Stimulated activated naive CD8-positive, alpha-beta T cell treated with anti-CD3 and anti-CD28 coated beads, Interleukin-15, amount 100 ng/mL, for 72 hours (primary cell): Measurements from ENCODE around the gene PANK4.

Experiments used
- ATAC-seq: fragments of 150-1000 bp; cut with Tn5 transposase; 2 replicates; pipeline ENCODE4 v1.10.0; 2021; ENCODE audit warnings: mild to moderate bottlenecking, moderate library complexity
- DNase-seq, 2 donors: peaks; one replicate each; pipeline ENCODE4 v3.0.0; 2021 to 2022
- H3K27ac Mint-ChIP-seq, 2 donors: one replicate each; pipeline ENCODE4 v1.8.0; 2022; ENCODE audit warnings: mild to moderate bottlenecking in 2 of 2, mixed read lengths in 2 of 2, moderate library complexity in 2 of 2
- H3K27me3 Mint-ChIP-seq: one replicate; pipeline ENCODE4 v1.8.0; 2022; ENCODE audit warnings: mixed read lengths
- H3K4me1 Mint-ChIP-seq: one replicate; pipeline ENCODE4 v1.8.0; 2022; ENCODE audit warnings: mild to moderate bottlenecking, mixed read lengths
- H3K4me3 Mint-ChIP-seq, 2 donors: one replicate each; pipeline ENCODE4 v1.8.0; 2022; ENCODE audit warnings: mild to moderate bottlenecking in 2 of 2, mixed read lengths in 2 of 2, moderate library complexity in 1 of 2
- H3K9me3 Mint-ChIP-seq, 2 donors: one replicate each; pipeline ENCODE4 v1.8.0; 2022; ENCODE audit warnings: mixed read lengths in 2 of 2

The PANK4 gene

GRCh38 chr1:2561898-2562895 lies 35.8 kb upstream of the PANK4 start:
- no peak for DNase-seq
- Mint-ChIP-seq H3K27ac (peak overlapping the region in 1 of 2 donors; percentile 34), H3K27me3 (no peaks in the 10 kb centered on the region), H3K4me1 (peaks cover 76% of the 10 kb centered on the region), H3K4me3 (no peak overlapping the region), H3K9me3 (no peaks in the 10 kb centered on the region)
- ATAC-seq, result peak; percentile 56

- H3K4me1 Mint-ChIP-seq, result peaks cover 78% of the 10 kb centered on the region
- H3K27me3 Mint-ChIP-seq, result no peaks in the 10 kb centered on the region
- no peak for DNase-seq
- no peak overlapping the region for H3K4me3 Mint-ChIP-seq
- no peaks in the 10 kb centered on the region for H3K9me3 Mint-ChIP-seq
- H3K27ac Mint-ChIP-seq, result no peak overlapping the region
- no peak for ATAC-seq
These were observed 35.0 kb upstream of the PANK4 start for GRCh38 chr1:2561446-2561845.

- Mint-ChIP-seq H3K4me3 (no peak overlapping the region), H3K9me3 (no peaks in the 10 kb centered on the region), H3K27me3 (no peaks in the 10 kb centered on the region), H3K27ac (no peak overlapping the region), H3K4me1 (peaks cover 74% of the 10 kb centered on the region)
- ATAC-seq (no peak), DNase-seq (no peak)
These were observed 34.1 kb upstream of the PANK4 start for GRCh38 chr1:2560299-2561073.

- Mint-ChIP-seq H3K9me3 (no peaks in the 10 kb centered on the region), H3K27me3 (no peaks in the 10 kb centered on the region), H3K4me3 (peak overlapping the region in 1 of 2 donors; percentile 33), H3K4me1 (peaks cover 74% of the 10 kb centered on the region), H3K27ac (peak overlapping the region; percentile 42 to 69)
- no peak for ATAC-seq
- no peak for DNase-seq
These were observed 33.3 kb upstream of the PANK4 start for GRCh38 chr1:2559509-2560298.

DNA sequence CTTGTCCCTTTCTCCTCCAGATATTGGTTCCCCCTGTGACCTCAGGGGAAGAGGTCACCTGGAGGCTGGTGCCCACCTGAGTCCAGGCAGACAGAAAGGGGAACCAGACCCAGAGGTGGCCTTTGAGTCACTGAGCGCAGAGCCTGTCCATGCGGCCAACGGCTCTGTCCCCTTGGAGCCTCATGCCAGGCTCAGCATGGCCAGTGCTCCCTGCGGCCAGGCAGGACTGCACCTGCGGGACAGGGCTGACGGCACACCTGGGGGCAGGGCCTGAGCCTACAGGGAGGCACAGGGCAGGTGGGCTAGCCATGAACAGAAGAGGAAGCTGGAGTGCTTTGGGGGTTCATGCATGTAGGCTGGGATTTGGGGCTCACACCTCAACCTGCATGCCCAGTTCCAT lies 32.5 kb upstream of the PANK4 start:
- no peak for DNase-seq
- no peak for ATAC-seq
- Mint-ChIP-seq H3K4me1 (peaks cover 74% of the 10 kb centered on the region), H3K27me3 (no peaks in the 10 kb centered on the region), H3K9me3 (no peaks in the 10 kb centered on the region), H3K4me3 (peak overlapping the region; percentile 48 to 69), H3K27ac (peak overlapping the region in 1 of 2 donors; percentile 80)

DNA sequence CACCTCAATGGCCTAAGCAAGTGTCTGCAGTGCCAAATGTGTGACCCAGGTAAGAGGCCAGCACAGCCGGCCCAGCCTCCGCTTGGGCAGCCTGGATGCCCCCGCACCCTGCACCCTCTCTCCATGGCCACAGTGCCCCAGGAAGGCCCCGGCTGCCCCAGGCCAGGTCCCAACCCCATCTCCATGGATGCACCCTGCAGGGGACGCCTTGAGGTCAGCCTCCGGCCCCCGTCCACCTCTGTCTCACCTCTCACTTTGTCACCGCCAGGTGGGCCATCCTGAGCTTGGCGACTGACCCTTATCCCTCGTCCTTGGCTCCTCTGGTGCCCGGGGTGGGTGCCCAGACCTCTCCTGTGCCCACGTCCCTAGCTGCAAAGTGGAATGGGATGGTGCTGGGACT lies 32.0 kb upstream of the PANK4 start:
- ATAC-seq, result no peak
- H3K4me1 Mint-ChIP-seq, result peaks cover 73% of the 10 kb centered on the region

GRCh38 chr1:2557482-2558400 lies 31.3 kb upstream of the PANK4 start:
- DNase-seq (no peak), ATAC-seq (no peak)
- no peaks in the 10 kb centered on the region for H3K27me3 Mint-ChIP-seq
- H3K4me1 Mint-ChIP-seq, result peaks cover 72% of the 10 kb centered on the region
- H3K27ac Mint-ChIP-seq, result peak overlapping the region; percentile 92 to 98
- no peaks in the 10 kb centered on the region for H3K9me3 Mint-ChIP-seq
- peak overlapping the region; percentile 86 to 93 for H3K4me3 Mint-ChIP-seq

More for the DNA sequence above, 32.0 kb upstream of the PANK4 start:
- Mint-ChIP-seq H3K27ac (peak overlapping the region; percentile 58 to 80), H3K9me3 (no peaks in the 10 kb centered on the region), H3K27me3 (no peaks in the 10 kb centered on the region), H3K4me3 (peak overlapping the region; percentile 62 to 93)
- DNase-seq, result no peak

DNA sequence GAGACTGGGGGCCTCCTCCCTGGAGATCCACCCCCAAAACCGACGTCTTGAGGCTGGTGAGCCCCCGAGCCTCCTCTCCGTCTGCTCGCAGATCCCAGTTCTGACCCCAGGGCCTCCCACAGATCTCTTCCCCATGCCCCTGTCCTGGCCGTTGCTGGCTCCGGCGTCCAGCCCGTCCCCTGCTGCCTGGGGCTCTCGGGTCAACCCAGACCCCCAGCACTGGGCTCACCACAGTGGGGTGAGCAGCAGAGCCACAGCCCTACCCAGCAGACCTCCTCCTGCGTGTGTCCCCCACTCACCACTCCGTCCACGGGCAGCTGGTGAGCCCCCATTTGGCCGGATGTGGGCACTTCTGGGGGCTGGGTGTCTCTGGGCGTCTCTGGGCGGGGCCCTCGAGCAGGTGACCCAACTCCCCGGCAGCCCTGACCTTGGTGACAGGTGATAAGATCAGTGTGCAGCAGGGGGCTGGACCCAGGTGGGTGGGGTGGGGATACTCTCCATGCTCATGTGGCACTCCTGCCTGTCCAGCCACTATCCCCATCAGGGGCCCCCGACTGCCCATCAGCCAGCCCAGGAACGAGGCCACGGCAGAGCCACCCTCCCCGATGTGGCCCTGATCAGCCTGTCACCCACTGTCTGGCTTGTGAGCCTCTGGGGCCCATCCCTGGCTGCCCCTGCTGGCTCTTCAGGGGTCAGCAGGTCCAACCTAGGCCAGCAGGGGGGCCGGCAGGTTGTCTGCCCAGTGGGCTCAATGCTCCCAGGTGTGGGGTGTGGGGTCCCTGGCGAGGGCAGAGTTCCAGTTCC lies 30.5 kb upstream of the PANK4 start:
- H3K9me3 Mint-ChIP-seq, result no peaks in the 10 kb centered on the region
- H3K27ac Mint-ChIP-seq, result peak overlapping the region; percentile 93 to 98
- peak overlapping the region; percentile 86 to 93 for H3K4me3 Mint-ChIP-seq
- ATAC-seq, result peak; percentile 3
- peak in 1 of 2 donors; percentile 62 for DNase-seq
- H3K27me3 Mint-ChIP-seq, result no peaks in the 10 kb centered on the region
- H3K4me1 Mint-ChIP-seq, result peaks cover 70% of the 10 kb centered on the region

DNA sequence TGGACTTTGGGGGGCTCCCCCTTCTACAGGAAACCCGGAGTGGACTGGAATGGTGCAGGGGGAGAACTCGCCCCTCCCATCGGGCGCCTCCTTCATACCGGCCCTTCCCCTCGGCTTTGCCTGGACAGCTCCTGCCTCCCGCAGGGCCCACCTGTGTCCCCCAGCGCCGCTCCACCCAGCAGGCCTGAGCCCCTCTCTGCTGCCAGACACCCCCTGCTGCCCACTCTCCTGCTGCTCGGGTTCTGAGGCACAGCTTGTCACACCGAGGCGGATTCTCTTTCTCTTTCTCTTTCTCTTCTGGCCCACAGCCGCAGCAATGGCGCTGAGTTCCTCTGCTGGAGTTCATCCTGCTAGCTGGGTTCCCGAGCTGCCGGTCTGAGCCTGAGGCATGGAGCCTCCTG lies 29.9 kb upstream of the PANK4 start, which contains the start of gene TNFRSF14:
TSS of gene TNFRSF14 (plus strand) at position 95 of the 401 bp plus-strand sequence. CDS start at position 389, 294 bp downstream.
- ATAC-seq (peak; percentile 73), DNase-seq (peak; percentile 76 to 85)
- Mint-ChIP-seq H3K27ac (peak within 1 kb of the TSS; percentile 93 to 98), H3K4me1 (peaks cover 65% of the 10 kb centered on the region), H3K27me3 (no peaks in the 10 kb centered on the region), H3K4me3 (peak within 1 kb of the TSS; percentile 86 to 93), H3K9me3 (no peaks in the 10 kb centered on the region)

- ATAC-seq, result peak; percentile 80
- no peaks in the 10 kb centered on the region for H3K27me3 Mint-ChIP-seq
- peaks cover 65% of the 10 kb centered on the region for H3K4me1 Mint-ChIP-seq
- peak; percentile 85 to 92 for DNase-seq
- peak overlapping the region; percentile 93 to 98 for H3K27ac Mint-ChIP-seq
- peak overlapping the region; percentile 86 to 93 for H3K4me3 Mint-ChIP-seq
- no peaks in the 10 kb centered on the region for H3K9me3 Mint-ChIP-seq
These were observed 29.4 kb upstream of the PANK4 start for GRCh38 chr1:2555634-2556276.

- ATAC-seq (peak; percentile 31), DNase-seq (peak; percentile 60 to 66)
- Mint-ChIP-seq H3K27ac (peak overlapping the region; percentile 41 to 89), H3K9me3 (no peaks in the 10 kb centered on the region), H3K27me3 (no peaks in the 10 kb centered on the region), H3K4me3 (peak overlapping the region; percentile 86 to 93), H3K4me1 (peaks cover 68% of the 10 kb centered on the region)
These were observed 28.4 kb upstream of the PANK4 start for GRCh38 chr1:2554621-2555387.

GRCh38 chr1:2553871-2554620 lies 27.6 kb upstream of the PANK4 start:
- no peaks in the 10 kb centered on the region for H3K27me3 Mint-ChIP-seq
- ATAC-seq (no peak), DNase-seq (no peak)
- peak overlapping the region in 1 of 2 donors; percentile 87 for H3K27ac Mint-ChIP-seq
- peak overlapping the region; percentile 86 to 93 for H3K4me3 Mint-ChIP-seq
- peaks cover 68% of the 10 kb centered on the region for H3K4me1 Mint-ChIP-seq
- no peaks in the 10 kb centered on the region for H3K9me3 Mint-ChIP-seq
